OCI-LY7 (cell line): ENCODE data around the gene CES4A. TPM values are rescaled to one million over a fixed set of nuclear protein-coding genes. Genes with fewer than 3 reads are reported as not detected.
"Not testable (repeated sequence)": the region's sequence is repeated elsewhere in the genome, so short reads cannot be mapped to it uniquely, and the experiment has no call there.

Experiments
- BruUV-seq: library from RNA; stranded (reverse); fragments of 400-500 nt; replicated peaks from 2 replicates; lab custom pipeline; 2021; lab: Mats Ljungman, UMichigan
- CTCF ChIA-PET: fragments of 300-600 bp; sonication (Branson Sonifier 250); formaldehyde crosslinking; loops from one replicate; lab custom pipeline; 2022; ENCODE audit warnings: antibody characterized with exemption; ENCODE audit not compliant: unreplicated experiment; lab: Charles Lee
- POLR2A ChIA-PET: fragments of 300-600 bp; sonication (Branson Sonifier 250); formaldehyde crosslinking; loops from one replicate; lab custom pipeline; 2022; ENCODE audit warnings: antibody characterized with exemption; lab: Charles Lee
- DNase-seq: peaks from one replicate; pipeline ENCODE4 v3.0.0-alpha.2; 2015; ENCODE audit warnings: low spot score
- H2AFZ ChIP-seq: fragments of 200-600 bp; sonication (generic), shearing (Covaris generic); 2 replicates; pipeline ENCODE4 v1.6.1; 2014; ENCODE audit warnings: mild to moderate bottlenecking, antibody characterized with exemption, low read length, moderate library complexity
- H3K27ac ChIP-seq: fragments of 200-600 bp; sonication (generic); 2 replicates; pipeline ENCODE4 v1.5.1; 2014; ENCODE audit warnings: mixed run types, low read depth, mild to moderate bottlenecking, moderate library complexity, low read length, inconsistent platforms; ENCODE audit not compliant: poor library complexity, severe bottlenecking
- H3K36me3 ChIP-seq: fragments of 200-600 bp; sonication (generic); 2 replicates; pipeline ENCODE4 v1.6.1; 2014; ENCODE audit warnings: mild to moderate bottlenecking, antibody characterized with exemption, low read length, moderate library complexity, mixed read lengths; ENCODE audit not compliant: insufficient read depth
- H3K4me1 ChIP-seq: fragments of 200-600 bp; sonication (generic); 2 replicates; pipeline ENCODE4 v1.5.1; 2014; ENCODE audit warnings: mild to moderate bottlenecking, low read length; ENCODE audit not compliant: insufficient read depth, poor library complexity, severe bottlenecking
- H3K4me2 ChIP-seq: fragments of 200-600 bp; sonication (generic); 2 replicates; pipeline ENCODE4 v1.6.1; 2014; ENCODE audit warnings: mild to moderate bottlenecking, low read length
- H3K4me3 ChIP-seq: fragments of 200-600 bp; sonication (generic); 2 replicates; pipeline ENCODE4 v1.5.1; 2014; ENCODE audit warnings: mild to moderate bottlenecking, low read depth, low read length; ENCODE audit not compliant: poor library complexity, severe bottlenecking
- H3K79me2 ChIP-seq: fragments of 200-600 bp; sonication (generic); 2 replicates; pipeline ENCODE4 v1.6.1; 2016; ENCODE audit warnings: low read depth, mild to moderate bottlenecking, low read length, moderate library complexity, mixed read lengths; ENCODE audit not compliant: insufficient read depth
- H3K9me2 ChIP-seq: fragments of 200-600 bp; sonication (generic); 2 replicates; pipeline ENCODE4 v1.6.1; 2016; ENCODE audit warnings: mild to moderate bottlenecking, low read length, mixed read lengths; ENCODE audit not compliant: insufficient read depth
- H3K9me3 ChIP-seq: fragments of 200-600 bp; sonication (generic); 2 replicates; pipeline ENCODE4 v1.6.1; 2014; ENCODE audit warnings: mild to moderate bottlenecking, mixed run types, low read length, mixed read lengths
- H4K20me1 ChIP-seq: fragments of 200-600 bp; sonication (generic); 2 replicates; pipeline ENCODE4 v1.6.1; 2014; ENCODE audit warnings: mild to moderate bottlenecking, antibody characterized with exemption, low read length, moderate library complexity, mixed read lengths; ENCODE audit not compliant: insufficient read depth
- CTCF ChIP-seq: fragments of 200-600 bp; sonication (generic); conservative IDR thresholded peaks from 2 replicates; pipeline ENCODE4 v1.5.1; 2014; ENCODE audit warnings: mild to moderate bottlenecking, antibody characterized with exemption, low read length, moderate library complexity, mixed read lengths
- EZH2phosphoT487 ChIP-seq: fragments of 200-600 bp; sonication (generic); IDR thresholded peaks from 2 replicates; pipeline ENCODE4 v1.6.1; 2018; ENCODE audit warnings: low read depth, borderline replicate concordance, mild to moderate bottlenecking, mixed run types, antibody characterized with exemption, low read length, moderate library complexity, mixed read lengths
- intact Hi-C: fragments of 100-400 bp; cut with micrococcal nuclease; formaldehyde crosslinking; loops from one replicate; pipeline ENCODE4 v1.10.0; 2022; ENCODE audit not compliant: unreplicated experiment
- total RNA-seq, 2 experiments: library from RNA; depleted of rRNA in 1 of 2; stranded (reverse); fragments of >200 nt in 1 of 2; shearing (Covaris generic) in 1 of 2; gene quantifications; 2 replicates each; pipeline ENCODE4 v1.2.3, GENCODE V29; 2014 to 2022

CES4A gene
- total RNA-seq, 2 experiments from 2014 or later = 0.38 to 0.47 TPM

GRCh38 chr16:66970775-66971720 lies 17.3 kb upstream of the CES4A start:
- BruUV-seq = no TSS peak
- intact Hi-C loops = no loop called here
- no peak for DNase-seq
- Histone ChIP-seq H3K9me3 (no peaks in the 10 kb centered on the region), H3K36me3 (no peaks in the 10 kb centered on the region), H3K9me2 (no peaks in the 10 kb centered on the region), H3K79me2 (no peaks in the 10 kb centered on the region), H3K27ac (no peak overlapping the region), H2AFZ (no peak overlapping the region), H3K4me3 (no peak overlapping the region), H3K4me1 (no peaks in the 10 kb centered on the region), H3K4me2 (no peak overlapping the region), H4K20me1 (no peaks in the 10 kb centered on the region)
- TF ChIP-seq EZH2phosphoT487 (no peak), CTCF (no peak)
- CTCF ChIA-PET = no interaction called here
- POLR2A ChIA-PET = interaction anchor here (0.6 kb wide), 1 partner anchor 183 kb away, joined by 6 read pairs; no protein-coding TSS in a partner anchor

GRCh38 chr16:66972983-66973382 lies 15.4 kb upstream of the CES4A start:
- no peak overlapping the region for H3K27ac ChIP-seq
- H3K9me3 ChIP-seq = no peaks in the 10 kb centered on the region
- TF ChIP-seq CTCF (no peak), EZH2phosphoT487 (no peak)
- H3K4me3 ChIP-seq = no peak overlapping the region
- no peaks in the 10 kb centered on the region for H3K79me2 ChIP-seq
- no peaks in the 10 kb centered on the region for H3K9me2 ChIP-seq
- BruUV-seq = no TSS peak
- CTCF ChIA-PET = no interaction called here
- H4K20me1 ChIP-seq = no peaks in the 10 kb centered on the region
- H3K4me1 ChIP-seq = no peaks in the 10 kb centered on the region
- H3K4me2 ChIP-seq = no peak overlapping the region
- H2AFZ ChIP-seq = no peak overlapping the region
- H3K36me3 ChIP-seq = no peaks in the 10 kb centered on the region
- no peak for DNase-seq
- POLR2A ChIA-PET = no interaction called here
- intact Hi-C loops = no loop called here

GRCh38 chr16:66973716-66974115 lies 14.7 kb upstream of the CES4A start:
- H3K4me2 ChIP-seq = no peak overlapping the region
- CTCF ChIA-PET = interaction anchor here (0.6 kb wide), 1 partner anchor 223 kb away, joined by 7 read pairs; no protein-coding TSS in a partner anchor
- no peaks in the 10 kb centered on the region for H3K9me2 ChIP-seq
- intact Hi-C loops = no loop called here
- H2AFZ ChIP-seq = no peak overlapping the region
- H3K27ac ChIP-seq = no peak overlapping the region
- H3K4me3 ChIP-seq = no peak overlapping the region
- no peaks in the 10 kb centered on the region for H3K9me3 ChIP-seq
- POLR2A ChIA-PET = no interaction called here
- H3K79me2 ChIP-seq = no peaks in the 10 kb centered on the region
- H3K4me1 ChIP-seq = no peaks in the 10 kb centered on the region
- BruUV-seq = no TSS peak
- H4K20me1 ChIP-seq = no peaks in the 10 kb centered on the region
- H3K36me3 ChIP-seq = no peaks in the 10 kb centered on the region
- DNase-seq = no peak
- no peak for TF ChIP-seq EZH2phosphoT487
- TF ChIP-seq CTCF = no peak

GRCh38 chr16:66974156-66974931 lies 14.0 kb upstream of the CES4A start:
- H3K4me1 ChIP-seq, H3K4me2 ChIP-seq, H3K27ac ChIP-seq, H3K79me2 ChIP-seq, H2AFZ ChIP-seq, DNase-seq, H4K20me1 ChIP-seq, H3K4me3 ChIP-seq, H3K36me3 ChIP-seq, intact Hi-C loops, H3K9me3 ChIP-seq, BruUV-seq, H3K9me2 ChIP-seq: not testable (repeated sequence)
- ChIA-PET CTCF (interaction anchor here (0.6 kb wide), 1 partner anchor 222 kb away, joined by 7 read pairs; no protein-coding TSS in a partner anchor), POLR2A (interaction anchor here (0.6 kb wide), 1 partner anchor 30 kb away, joined by 3 read pairs; no protein-coding TSS in a partner anchor)
